Activated CD8-positive, alpha-beta memory T cell treated with anti-CD3 and anti-CD28 coated beads, Interleukin-2, amount 50 U/mL, for 24 hours (primary cell): ENCODE measurements around the gene COG6.

Experiments
- DNase-seq: peaks from one replicate; pipeline ENCODE4 v3.0.0-alpha.2; 2020; ENCODE audit errors: extremely low read depth

The COG6 gene

GRCh38 chr13:39768962-39769361, 113.5 kb downstream of the COG6 start:
- no peak for DNase-seq

GRCh38 chr13:39770221-39771090, 115.0 kb downstream of the COG6 start:
- no peak for DNase-seq

GRCh38 chr13:39773833-39774232, 118.4 kb downstream of the COG6 start:
- DNase-seq: no peak

- no peak for DNase-seq
These were observed 121.0 kb downstream of the COG6 start for GRCh38 chr13:39776439-39776838.

GRCh38 chr13:39777021-39777420, 121.6 kb downstream of the COG6 start:
- DNase-seq: no peak

- DNase-seq: no peak
These were observed 122.1 kb downstream of the COG6 start for GRCh38 chr13:39777527-39778061.

- DNase-seq: no peak
These were observed 124.1 kb downstream of the COG6 start for GRCh38 chr13:39779337-39780265.

- DNase-seq: no peak
These were observed 125.2 kb downstream of the COG6 start for GRCh38 chr13:39780711-39781110.

- DNase-seq: no peak
These were observed 125.9 kb downstream of the COG6 start for GRCh38 chr13:39781381-39781780.

GRCh38 chr13:39783051-39783450, 127.6 kb downstream of the COG6 start:
- DNase-seq: no peak

GRCh38 chr13:39784347-39784746, 128.9 kb downstream of the COG6 start:
- no peak for DNase-seq

GRCh38 chr13:39786091-39786490, 130.6 kb downstream of the COG6 start:
- DNase-seq: no peak

GRCh38 chr13:39787086-39787487, 131.6 kb downstream of the COG6 start:
- DNase-seq: no peak

- DNase-seq: no peak
These were observed 132.6 kb downstream of the COG6 start for GRCh38 chr13:39788102-39788501.

- no peak for DNase-seq
These were observed 134.0 kb downstream of the COG6 start for GRCh38 chr13:39789451-39789850.
